ENCODE results near the gene CCL23.
"Not testable (repeated sequence)": the region's sequence is repeated elsewhere in the genome, so short reads cannot be mapped to it uniquely, and the experiment has no call there.

CCL23 gene

GRCh38 chr17:36017799-36018198 is at the start of gene CCL23:
CCL23 (minus strand) TSS chr17:36017972; CDS start chr17:36017897, 75 bp downstream.
- DNase-seq, result peak; percentile 41

GRCh38 chr17:36066365-36066985 is 48.7 kb upstream of the CCL23 start:
- DNase-seq, result peak; percentile 72

GRCh38 chr17:36063786-36064541 is 46.2 kb upstream of the CCL23 start, which contains the start of gene CCL18:
CCL18 (plus strand) TSS chr17:36064272; CDS start chr17:36064343, 71 bp downstream.
- DNase-seq, result no peak

GRCh38 chr17:36060816-36061215 is 43.0 kb upstream of the CCL23 start:
- DNase-seq, result no peak

- DNase-seq, result no peak
Measured at GRCh38 chr17:36059406-36059805, 41.6 kb upstream of the CCL23 start.

GRCh38 chr17:36057911-36058310 is 40.1 kb upstream of the CCL23 start:
- DNase-seq, result no peak

GRCh38 chr17:36055921-36056520 is 38.2 kb upstream of the CCL23 start:
- no peak for DNase-seq

- DNase-seq, result no peak
Measured at GRCh38 chr17:36055171-36055570, 37.4 kb upstream of the CCL23 start.

- no peak for DNase-seq
Measured at GRCh38 chr17:36049643-36050042, 31.9 kb upstream of the CCL23 start.

- peak; percentile 94 for DNase-seq
Measured at GRCh38 chr17:36048066-36048465, 30.3 kb upstream of the CCL23 start.

- DNase-seq, result peak; percentile 57
Measured at GRCh38 chr17:36036235-36036634, 18.5 kb upstream of the CCL23 start.

- peak; percentile 87 for DNase-seq
Measured at GRCh38 chr17:36034127-36034526, 16.4 kb upstream of the CCL23 start.

GRCh38 chr17:36030956-36031355 is 13.2 kb upstream of the CCL23 start:
- DNase-seq, result no peak

GRCh38 chr17:36027761-36028160 is 10.0 kb upstream of the CCL23 start:
- DNase-seq, result no peak

GRCh38 chr17:36024106-36024869 is 6.5 kb upstream of the CCL23 start:
- DNase-seq, result no peak

- no peak for DNase-seq
Measured at GRCh38 chr17:36019423-36019822, 1.7 kb upstream of the CCL23 start.

- DNase-seq, result no peak
Measured at GRCh38 chr17:36016555-36016954, 1.2 kb downstream of the CCL23 start.

GRCh38 chr17:36015895-36016294 is 1.9 kb downstream of the CCL23 start:
- DNase-seq, result not testable (repeated sequence)

GRCh38 chr17:36014946-36015345 is 2.8 kb downstream of the CCL23 start:
- DNase-seq, result no peak

- DNase-seq, result peak; percentile 91
Measured at GRCh38 chr17:36011201-36011600, 6.6 kb downstream of the CCL23 start.

- DNase-seq, result peak; percentile 29
Measured at GRCh38 chr17:36008998-36009665, 8.6 kb downstream of the CCL23 start.

- peak; percentile 34 for DNase-seq
Measured at GRCh38 chr17:36004594-36005108, 13.1 kb downstream of the CCL23 start.
